ENCODE results near the gene RAB42. TPM values are rescaled to one million over a fixed set of nuclear protein-coding genes. Genes with fewer than 3 reads are reported as not detected.

Gene RAB42
- total and polyA plus RNA-seq, 5 experiments from 2014 or later: not detected

DNA sequence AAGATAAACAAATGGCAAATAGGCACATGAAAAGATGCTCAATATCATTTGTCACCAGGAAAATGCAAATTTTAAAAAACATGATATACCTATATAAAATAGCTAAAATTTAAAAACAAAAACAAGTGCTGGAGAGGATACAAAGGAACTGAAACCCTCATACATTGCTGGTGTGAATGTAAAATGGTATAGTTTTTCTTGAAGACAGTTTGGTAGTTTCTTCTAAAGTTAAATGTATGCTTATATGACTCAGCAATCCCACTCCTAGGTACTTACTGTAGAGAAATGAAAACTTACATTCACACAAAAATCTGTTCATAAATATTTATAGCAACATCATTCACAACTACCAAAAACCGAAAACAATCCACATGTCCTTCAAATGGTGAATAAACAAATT is 39.6 kb downstream of the RAB42 start:
- Mint-ChIP-seq H3K4me3 (no peak overlapping the region), H3K9me3 (no peaks in the 10 kb centered on the region), H3K36me3 (peaks cover 0 to 16% (median 0%) of the 10 kb centered on the region in 3 donors), H3K4me1 (peaks cover 5 to 17% (median 11%) of the 10 kb centered on the region in 4 donors), H3K27ac (peak overlapping the region in 1 of 10 donors; percentile 45), H3K27me3 (no peaks in the 10 kb centered on the region)
- ATAC-seq: no peak
- POLR2A ChIA-PET: no interaction called here
- DNase-seq: no peak

- no peak for DNase-seq
- no peaks in the 10 kb centered on the region for H3K27me3 Mint-ChIP-seq
- POLR2A ChIA-PET: no interaction called here
- H3K4me3 Mint-ChIP-seq: no peak overlapping the region
- peaks cover 5 to 22% (median 12%) of the 10 kb centered on the region in 4 donors for H3K4me1 Mint-ChIP-seq
- no peak for ATAC-seq
- peaks cover 0 to 17% (median 0%) of the 10 kb centered on the region in 3 donors for H3K36me3 Mint-ChIP-seq
- peak overlapping the region in 4 of 10 donors; percentile 4 to 69 (median 33) for H3K27ac Mint-ChIP-seq
- no peaks in the 10 kb centered on the region for H3K9me3 Mint-ChIP-seq
Measured at GRCh38 chr1:28632560-28632959, 40.5 kb downstream of the RAB42 start.

- ATAC-seq (no peak), DNase-seq (peak in 6 of 10 donors; percentile 22 to 65 (median 32))
- Mint-ChIP-seq H3K9me3 (no peaks in the 10 kb centered on the region), H3K4me1 (peaks cover 23 to 65% (median 57%) of the 10 kb centered on the region in 4 donors), H3K4me3 (peak overlapping the region in 9 of 10 donors; percentile 28 to 100 (median 97)), H3K27ac (peak overlapping the region in 4 of 10 donors; percentile 13 to 99 (median 24)), H3K36me3 (peaks cover 0 to 10% (median 3%) of the 10 kb centered on the region in 3 donors), H3K27me3 (no peaks in the 10 kb centered on the region)
- POLR2A ChIA-PET: interaction anchor here (0.9 to 6.3 kb wide), 5 partner anchors 27 to 281 kb away, joined by 4 to 129 read pairs (median 5); partner anchors contain the start of genes GMEB1, RCC1 and YTHDF2
Measured at GRCh38 chr1:28640766-28641165, 48.7 kb downstream of the RAB42 start.

- peak in 1 of 10 donors; percentile 13 for DNase-seq
- Mint-ChIP-seq H3K27me3 (no peaks in the 10 kb centered on the region), H3K4me3 (peak overlapping the region; percentile 96 to 100 (median 99)), H3K36me3 (peaks cover 0 to 3% (median 2%) of the 10 kb centered on the region in 3 donors), H3K9me3 (no peaks in the 10 kb centered on the region), H3K27ac (peak overlapping the region; percentile 96 to 99 (median 98)), H3K4me1 (peaks cover 22 to 65% (median 51%) of the 10 kb centered on the region in 4 donors)
- POLR2A ChIA-PET: interaction anchor here (0.5 to 6.3 kb wide), 25 partner anchors 13 to 1776 kb away, joined by 3 to 129 read pairs (median 6); partner anchors contain the start of genes EPB41, EYA3, GMEB1 and MED18
- ATAC-seq: peak; percentile 19 to 25
Measured at GRCh38 chr1:28642056-28642846, 50.2 kb downstream of the RAB42 start.

GRCh38 chr1:28642847-28643635 is 51.0 kb downstream of the RAB42 start, which contains the start of gene TAF12:
TAF12 (minus strand) TSS chr1:28643067; CDS start chr1:28622081, 20,986 bp downstream.
- ATAC-seq: peak; percentile 85 to 86
- H3K4me1 Mint-ChIP-seq: peaks cover 24 to 71% (median 57%) of the 10 kb centered on the region in 4 donors
- H3K36me3 Mint-ChIP-seq: peaks cover 0 to 3% (median 0%) of the 10 kb centered on the region in 3 donors
- no peaks in the 10 kb centered on the region for H3K27me3 Mint-ChIP-seq
- peak within 1 kb of the TSS; percentile 96 to 100 (median 99) for H3K4me3 Mint-ChIP-seq
- H3K9me3 Mint-ChIP-seq: no peaks in the 10 kb centered on the region
- H3K27ac Mint-ChIP-seq: peak within 1 kb of the TSS; percentile 96 to 99 (median 98)
- POLR2A ChIA-PET: interaction anchor here (0.5 to 6.3 kb wide), 33 partner anchors 13 to 1777 kb away, joined by 3 to 129 read pairs (median 5); partner anchors contain the start of genes EPB41, EYA3, GMEB1 and MED18
- DNase-seq: peak; percentile 78 to 95 (median 90)

DNA sequence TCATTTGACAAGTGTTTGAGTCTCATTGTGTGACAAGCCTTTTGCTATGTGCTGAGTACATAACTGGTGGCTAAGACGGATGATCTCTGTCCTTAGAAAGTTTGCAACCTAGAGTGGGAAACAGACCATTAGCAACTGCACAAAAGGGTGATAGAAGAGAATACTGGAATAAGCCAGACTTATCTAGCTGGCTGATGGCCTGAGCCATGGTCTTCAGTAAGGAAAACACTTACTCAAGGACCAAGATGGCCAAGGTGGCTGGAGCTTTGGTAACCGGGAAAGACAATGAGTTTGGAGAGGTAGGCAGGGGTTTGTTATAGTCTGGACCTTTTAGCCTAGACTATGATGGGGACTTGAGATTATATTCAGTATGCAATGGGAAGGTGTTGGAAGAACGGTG is 52.4 kb downstream of the RAB42 start:
- DNase-seq: no peak
- H3K4me3 Mint-ChIP-seq: peak overlapping the region; percentile 17 to 100 (median 99)
- H3K27me3 Mint-ChIP-seq: no peaks in the 10 kb centered on the region
- POLR2A ChIA-PET: interaction anchor here (0.6 to 6.3 kb wide), 13 partner anchors 19 to 537 kb away, joined by 3 to 129 read pairs (median 7); partner anchors contain the start of genes GMEB1, MED18, RCC1 and SRSF4
- H3K27ac Mint-ChIP-seq: peak overlapping the region; percentile 96 to 99 (median 98)
- H3K4me1 Mint-ChIP-seq: peaks cover 28 to 78% (median 66%) of the 10 kb centered on the region in 4 donors
- H3K9me3 Mint-ChIP-seq: no peaks in the 10 kb centered on the region
- H3K36me3 Mint-ChIP-seq: peaks cover 0 to 3% (median 0%) of the 10 kb centered on the region in 3 donors
- no peak for ATAC-seq

Other genes with a start within 250 kb of the RAB42 start
- 10 to 100 TPM; 27.4 to 30.1 TPM for gene PHACTR4, start 222.5 kb upstream of the RAB42 start, total RNA-seq
- gene PHACTR4, start 222.5 kb upstream of the RAB42 start, polyA plus RNA-seq: 10 to 100 TPM in 1 of 3 donors, 1 to 10 TPM in 2; 5.4 to 20.2 (median 6.0) TPM
- gene RCC1, start 86.2 kb upstream of the RAB42 start, total RNA-seq: 10 to 100 TPM; 24.6 to 24.9 TPM
- gene RCC1, start 86.2 kb upstream of the RAB42 start, polyA plus RNA-seq: 10 to 100 TPM; 11.7 to 16.1 (median 12.2) TPM
- gene TRNAU1AP, start 39.2 kb upstream of the RAB42 start, total RNA-seq: 10 to 100 TPM; 35.3 to 42.8 TPM
- gene TRNAU1AP, start 39.2 kb upstream of the RAB42 start, polyA plus RNA-seq: 10 to 100 TPM; 21.5 to 25.3 (median 22.6) TPM
- gene TAF12, start 50.8 kb downstream of the RAB42 start, total RNA-seq: 10 to 100 TPM; 25.1 to 28.1 TPM
- gene TAF12, start 50.8 kb downstream of the RAB42 start, polyA plus RNA-seq: 10 to 100 TPM; 42.4 to 50.1 (median 47.3) TPM
- not detected for gene RNU11, start 56.3 kb downstream of the RAB42 start, total RNA-seq
- not detected for gene RNU11, start 56.3 kb downstream of the RAB42 start, polyA plus RNA-seq
- 10 to 100 TPM; 20.5 to 23.2 TPM for gene GMEB1, start 76.5 kb downstream of the RAB42 start, total RNA-seq
- 10 to 100 TPM; 12.5 to 18.2 (median 17.1) TPM for gene GMEB1, start 76.5 kb downstream of the RAB42 start, polyA plus RNA-seq
- 10 to 100 TPM; 75.4 to 76.6 TPM for gene YTHDF2, start 144.7 kb downstream of the RAB42 start, total RNA-seq
- 100 to 1,000 TPM; 117 to 128 (median 118) TPM for gene YTHDF2, start 144.7 kb downstream of the RAB42 start, polyA plus RNA-seq
- not detected for gene OPRD1, start 219.9 kb downstream of the RAB42 start, total RNA-seq
- under 1 TPM in 1 of 3 donors, not detected in 2; 0.02 TPM for gene OPRD1, start 219.9 kb downstream of the RAB42 start, polyA plus RNA-seq

Measured in naive thymus-derived CD8-positive, alpha-beta T cell (primary cell).